OCI-LY7 (cell line): ENCODE data around the gene TMEM109. TPM values are rescaled to one million over a fixed set of nuclear protein-coding genes. Genes with fewer than 3 reads are reported as not detected.

Experiments used
- BruUV-seq: library from RNA; stranded (reverse); fragments of 400-500 nt; replicated peaks from 2 replicates; lab custom pipeline; 2021; lab: Mats Ljungman, UMichigan
- CTCF ChIA-PET: fragments of 300-600 bp; sonication (Branson Sonifier 250); formaldehyde crosslinking; loops from one replicate; lab custom pipeline; 2022; ENCODE audit warnings: antibody characterized with exemption; ENCODE audit not compliant: unreplicated experiment; lab: Charles Lee
- POLR2A ChIA-PET: fragments of 300-600 bp; sonication (Branson Sonifier 250); formaldehyde crosslinking; loops from one replicate; lab custom pipeline; 2022; ENCODE audit warnings: antibody characterized with exemption; lab: Charles Lee
- DNase-seq: peaks from one replicate; pipeline ENCODE4 v3.0.0-alpha.2; 2015; ENCODE audit warnings: low spot score
- H2AFZ ChIP-seq: fragments of 200-600 bp; sonication (generic), shearing (Covaris generic); 2 replicates; pipeline ENCODE4 v1.6.1; 2014; ENCODE audit warnings: mild to moderate bottlenecking, antibody characterized with exemption, low read length, moderate library complexity
- H3K27ac ChIP-seq: fragments of 200-600 bp; sonication (generic); 2 replicates; pipeline ENCODE4 v1.5.1; 2014; ENCODE audit warnings: mixed run types, low read depth, mild to moderate bottlenecking, moderate library complexity, low read length, inconsistent platforms; ENCODE audit not compliant: poor library complexity, severe bottlenecking
- H3K36me3 ChIP-seq: fragments of 200-600 bp; sonication (generic); 2 replicates; pipeline ENCODE4 v1.6.1; 2014; ENCODE audit warnings: mild to moderate bottlenecking, antibody characterized with exemption, low read length, moderate library complexity, mixed read lengths; ENCODE audit not compliant: insufficient read depth
- H3K4me1 ChIP-seq: fragments of 200-600 bp; sonication (generic); 2 replicates; pipeline ENCODE4 v1.5.1; 2014; ENCODE audit warnings: mild to moderate bottlenecking, low read length; ENCODE audit not compliant: insufficient read depth, poor library complexity, severe bottlenecking
- H3K4me2 ChIP-seq: fragments of 200-600 bp; sonication (generic); 2 replicates; pipeline ENCODE4 v1.6.1; 2014; ENCODE audit warnings: mild to moderate bottlenecking, low read length
- H3K4me3 ChIP-seq: fragments of 200-600 bp; sonication (generic); 2 replicates; pipeline ENCODE4 v1.5.1; 2014; ENCODE audit warnings: mild to moderate bottlenecking, low read depth, low read length; ENCODE audit not compliant: poor library complexity, severe bottlenecking
- H3K79me2 ChIP-seq: fragments of 200-600 bp; sonication (generic); 2 replicates; pipeline ENCODE4 v1.6.1; 2016; ENCODE audit warnings: low read depth, mild to moderate bottlenecking, low read length, moderate library complexity, mixed read lengths; ENCODE audit not compliant: insufficient read depth
- H3K9me2 ChIP-seq: fragments of 200-600 bp; sonication (generic); 2 replicates; pipeline ENCODE4 v1.6.1; 2016; ENCODE audit warnings: mild to moderate bottlenecking, low read length, mixed read lengths; ENCODE audit not compliant: insufficient read depth
- H3K9me3 ChIP-seq: fragments of 200-600 bp; sonication (generic); 2 replicates; pipeline ENCODE4 v1.6.1; 2014; ENCODE audit warnings: mild to moderate bottlenecking, mixed run types, low read length, mixed read lengths
- H4K20me1 ChIP-seq: fragments of 200-600 bp; sonication (generic); 2 replicates; pipeline ENCODE4 v1.6.1; 2014; ENCODE audit warnings: mild to moderate bottlenecking, antibody characterized with exemption, low read length, moderate library complexity, mixed read lengths; ENCODE audit not compliant: insufficient read depth
- CTCF ChIP-seq: fragments of 200-600 bp; sonication (generic); conservative IDR thresholded peaks from 2 replicates; pipeline ENCODE4 v1.5.1; 2014; ENCODE audit warnings: mild to moderate bottlenecking, antibody characterized with exemption, low read length, moderate library complexity, mixed read lengths
- EZH2phosphoT487 ChIP-seq: fragments of 200-600 bp; sonication (generic); IDR thresholded peaks from 2 replicates; pipeline ENCODE4 v1.6.1; 2018; ENCODE audit warnings: low read depth, borderline replicate concordance, mild to moderate bottlenecking, mixed run types, antibody characterized with exemption, low read length, moderate library complexity, mixed read lengths
- intact Hi-C: fragments of 100-400 bp; cut with micrococcal nuclease; formaldehyde crosslinking; loops from one replicate; pipeline ENCODE4 v1.10.0; 2022; ENCODE audit not compliant: unreplicated experiment
- total RNA-seq, 2 experiments: library from RNA; depleted of rRNA in 1 of 2; stranded (reverse); fragments of >200 nt in 1 of 2; shearing (Covaris generic) in 1 of 2; gene quantifications; 2 replicates each; pipeline ENCODE4 v1.2.3, GENCODE V29; 2014 to 2022

Gene TMEM109
- total RNA-seq, 2 experiments from 2014 or later, result 57.0 to 67.8 TPM

GRCh38 chr11:60929764-60930163 is 15.8 kb downstream of the TMEM109 start:
- Histone ChIP-seq H4K20me1 (no peaks in the 10 kb centered on the region), H3K27ac (no peak overlapping the region), H3K4me2 (no peak overlapping the region), H3K36me3 (no peaks in the 10 kb centered on the region), H3K4me3 (no peak overlapping the region), H2AFZ (no peak overlapping the region), H3K4me1 (peaks cover 45% of the 10 kb centered on the region), H3K79me2 (no peaks in the 10 kb centered on the region), H3K9me2 (no peaks in the 10 kb centered on the region), H3K9me3 (no peaks in the 10 kb centered on the region)
- TF ChIP-seq EZH2phosphoT487, result no peak
- no peak for TF ChIP-seq CTCF
- no TSS peak for BruUV-seq
- intact Hi-C loops, result no loop called here
- ChIA-PET CTCF (interaction anchor here (1.0 to 1.8 kb wide), 2 partner anchors 10 to 14 kb away, joined by 4 to 6 read pairs; no protein-coding TSS in a partner anchor), POLR2A (interaction anchor here (0.6 to 2.3 kb wide), 3 partner anchors 11 to 361 kb away, joined by 3 to 7 read pairs (median 4); no protein-coding TSS in a partner anchor)
- no peak for DNase-seq

GRCh38 chr11:60930394-60930793 is 16.4 kb downstream of the TMEM109 start:
- POLR2A ChIA-PET, result interaction anchor here (0.9 to 2.3 kb wide), 2 partner anchors 10 to 15 kb away, joined by 4 to 7 read pairs; no protein-coding TSS in a partner anchor
- Histone ChIP-seq H3K9me2 (no peaks in the 10 kb centered on the region), H2AFZ (no peak overlapping the region), H3K27ac (no peak overlapping the region), H3K36me3 (no peaks in the 10 kb centered on the region), H3K79me2 (no peaks in the 10 kb centered on the region), H3K4me3 (no peak overlapping the region), H3K4me2 (no peak overlapping the region), H3K9me3 (no peaks in the 10 kb centered on the region), H3K4me1 (peaks cover 39% of the 10 kb centered on the region), H4K20me1 (no peaks in the 10 kb centered on the region)
- CTCF ChIA-PET, result interaction anchor here (1.0 kb wide), 1 partner anchor 11 kb away, joined by 6 read pairs; no protein-coding TSS in a partner anchor
- intact Hi-C loops, result no loop called here
- no peak for DNase-seq
- no TSS peak for BruUV-seq
- TF ChIP-seq EZH2phosphoT487 (no peak), CTCF (no peak)

- POLR2A ChIA-PET, result interaction anchor here (0.7 to 3.0 kb wide), 7 partner anchors 9 to 89 kb away, joined by 3 to 14 read pairs (median 7); partner anchors contain the start of gene TMEM109
- CTCF ChIA-PET, result no interaction called here
- TF ChIP-seq EZH2phosphoT487, result no peak
- Histone ChIP-seq H3K79me2 (no peaks in the 10 kb centered on the region), H3K4me2 (peak overlapping the region; percentile 69), H4K20me1 (no peaks in the 10 kb centered on the region), H3K36me3 (no peaks in the 10 kb centered on the region), H3K4me1 (peaks cover 29% of the 10 kb centered on the region), H2AFZ (peak overlapping the region; percentile 68; the same call in 1 of the 2 replicates), H3K27ac (peak overlapping the region; percentile 75), H3K9me2 (no peaks in the 10 kb centered on the region), H3K9me3 (no peaks in the 10 kb centered on the region), H3K4me3 (peak overlapping the region; percentile 21)
- DNase-seq, result peak; percentile 48
- no TSS peak for BruUV-seq
- intact Hi-C loops, result no loop called here
Measured at GRCh38 chr11:60931917-60932316, 18.0 kb downstream of the TMEM109 start.
